ENCODE data around the gene GIPC1. TPM values are rescaled to one million over a fixed set of nuclear protein-coding genes. Genes with fewer than 3 reads are reported as not detected.
A peak's percentile ranks its signal among the peaks of the same experiment; 100 is the strongest.

The GIPC1 gene
- total RNA-seq, 1 experiment from 2014 or later: 148 TPM

GRCh38 chr19:14529254-14530004, 33.5 kb upstream of the GIPC1 start, which contains the start of gene TECR:
TSS of gene TECR (plus strand) at chr19:14529594. CDS start at chr19:14529697, 103 bp downstream.
- no peaks in the 10 kb centered on the region for H3K27me3 ChIP-seq (replicated peaks)
- peak within 1 kb of the TSS; percentile 40 for H3K27ac ChIP-seq
- H3K4me1 ChIP-seq (replicated peaks): peaks cover 10% of the 10 kb centered on the region; the same call in 1 of the 2 replicates
- peak; percentile 100 for DNase-seq (ENCODE audit: low read depth in 1 of 2, low spot score in 2 of 2)
- H3K9me3 ChIP-seq (replicated peaks): no peaks in the 10 kb centered on the region
- H3K36me3 ChIP-seq: no peaks in the 10 kb centered on the region; the same call in 1 of the 2 replicates
- H3K4me3 ChIP-seq: peak within 1 kb of the TSS; percentile 62

- Histone ChIP-seq H3K27ac (peak overlapping the region; percentile 40), H3K4me3 (peak overlapping the region; percentile 62), H3K36me3 (no peaks in the 10 kb centered on the region), H3K4me1 (replicated peaks) (peaks cover 10% of the 10 kb centered on the region; the same call in 1 of the 2 replicates), H3K27me3 (replicated peaks) (no peaks in the 10 kb centered on the region), H3K9me3 (replicated peaks) (no peaks in the 10 kb centered on the region)
- DNase-seq (ENCODE audit: low read depth in 1 of 2, low spot score in 2 of 2): no peak
Observed at GRCh38 chr19:14528419-14529253, 32.7 kb upstream of the GIPC1 start.

- peaks cover 24% of the 10 kb centered on the region for H3K4me1 ChIP-seq (replicated peaks)
Observed at GRCh38 chr19:14526423-14526822, 30.5 kb upstream of the GIPC1 start.

GRCh38 chr19:14525729-14526128, 29.8 kb upstream of the GIPC1 start:
- H3K27ac ChIP-seq: no peak overlapping the region
- no peak overlapping the region for H3K4me3 ChIP-seq
- H3K4me1 ChIP-seq (replicated peaks): peaks cover 24% of the 10 kb centered on the region
- H3K9me3 ChIP-seq (replicated peaks): no peaks in the 10 kb centered on the region
- H3K36me3 ChIP-seq: no peaks in the 10 kb centered on the region
- no peaks in the 10 kb centered on the region for H3K27me3 ChIP-seq (replicated peaks)
- DNase-seq (ENCODE audit: low read depth in 1 of 2, low spot score in 2 of 2): no peak

More at GRCh38 chr19:14526423-14526822, 30.5 kb upstream of the GIPC1 start:
- H3K36me3 ChIP-seq: no peaks in the 10 kb centered on the region
- H3K9me3 ChIP-seq (replicated peaks): no peaks in the 10 kb centered on the region
- H3K27ac ChIP-seq: no peak overlapping the region
- no peak for DNase-seq (ENCODE audit: low read depth in 1 of 2, low spot score in 2 of 2)
- H3K27me3 ChIP-seq (replicated peaks): no peaks in the 10 kb centered on the region
- no peak overlapping the region for H3K4me3 ChIP-seq

GRCh38 chr19:14520543-14520942, 24.6 kb upstream of the GIPC1 start:
- H3K4me3 ChIP-seq: no peak overlapping the region
- H3K27ac ChIP-seq: peak overlapping the region; percentile 85
- H3K27me3 ChIP-seq (replicated peaks): no peaks in the 10 kb centered on the region
- peaks cover 26% of the 10 kb centered on the region for H3K36me3 ChIP-seq
- peaks cover 49% of the 10 kb centered on the region for H3K4me1 ChIP-seq (replicated peaks)
- no peak for DNase-seq (ENCODE audit: low read depth in 1 of 2, low spot score in 2 of 2)
- no peaks in the 10 kb centered on the region for H3K9me3 ChIP-seq (replicated peaks)

DNA sequence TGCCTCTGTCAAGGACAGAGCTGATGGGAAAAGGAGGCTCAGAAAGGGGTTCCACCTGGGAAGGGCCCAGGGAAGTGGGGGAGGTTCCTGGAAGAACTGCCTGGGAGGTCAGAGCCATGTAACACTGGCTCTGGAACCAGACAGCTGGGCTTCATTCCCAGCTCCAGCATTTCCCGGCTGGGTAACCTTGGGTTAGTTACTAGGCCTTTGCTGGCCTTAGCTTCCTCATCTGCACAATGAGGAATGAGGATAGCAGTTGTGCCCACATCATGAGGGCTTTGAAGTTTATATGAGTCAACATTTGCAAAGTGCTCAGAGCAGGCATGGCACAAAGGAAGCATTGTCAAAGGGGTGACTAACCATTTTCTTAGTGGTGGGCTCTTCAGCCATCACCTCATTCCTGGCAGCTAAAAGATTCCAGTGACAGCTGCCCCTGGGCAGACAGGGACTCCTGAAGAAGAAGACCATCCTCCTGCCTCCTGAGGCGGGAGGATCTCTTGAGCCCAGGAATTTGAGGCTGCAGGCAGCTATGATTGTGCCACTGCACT, 24.0 kb upstream of the GIPC1 start:
- H3K27me3 ChIP-seq (replicated peaks): no peaks in the 10 kb centered on the region
- H3K4me3 ChIP-seq: no peak overlapping the region
- no peaks in the 10 kb centered on the region for H3K9me3 ChIP-seq (replicated peaks)
- peaks cover 33% of the 10 kb centered on the region for H3K36me3 ChIP-seq
- H3K4me1 ChIP-seq (replicated peaks): peaks cover 49% of the 10 kb centered on the region
- peak; percentile 88 to 89 for DNase-seq (ENCODE audit: low read depth in 1 of 2, low spot score in 2 of 2)
- H3K27ac ChIP-seq: peak overlapping the region; percentile 85

GRCh38 chr19:14519245-14519859, 23.4 kb upstream of the GIPC1 start:
- Histone ChIP-seq H3K9me3 (replicated peaks) (no peaks in the 10 kb centered on the region), H3K27me3 (replicated peaks) (no peaks in the 10 kb centered on the region), H3K4me3 (no peak overlapping the region), H3K36me3 (peaks cover 38% of the 10 kb centered on the region), H3K27ac (peak overlapping the region; percentile 85), H3K4me1 (replicated peaks) (peaks cover 49% of the 10 kb centered on the region)
- no peak for DNase-seq (ENCODE audit: low read depth in 1 of 2, low spot score in 2 of 2)

DNA sequence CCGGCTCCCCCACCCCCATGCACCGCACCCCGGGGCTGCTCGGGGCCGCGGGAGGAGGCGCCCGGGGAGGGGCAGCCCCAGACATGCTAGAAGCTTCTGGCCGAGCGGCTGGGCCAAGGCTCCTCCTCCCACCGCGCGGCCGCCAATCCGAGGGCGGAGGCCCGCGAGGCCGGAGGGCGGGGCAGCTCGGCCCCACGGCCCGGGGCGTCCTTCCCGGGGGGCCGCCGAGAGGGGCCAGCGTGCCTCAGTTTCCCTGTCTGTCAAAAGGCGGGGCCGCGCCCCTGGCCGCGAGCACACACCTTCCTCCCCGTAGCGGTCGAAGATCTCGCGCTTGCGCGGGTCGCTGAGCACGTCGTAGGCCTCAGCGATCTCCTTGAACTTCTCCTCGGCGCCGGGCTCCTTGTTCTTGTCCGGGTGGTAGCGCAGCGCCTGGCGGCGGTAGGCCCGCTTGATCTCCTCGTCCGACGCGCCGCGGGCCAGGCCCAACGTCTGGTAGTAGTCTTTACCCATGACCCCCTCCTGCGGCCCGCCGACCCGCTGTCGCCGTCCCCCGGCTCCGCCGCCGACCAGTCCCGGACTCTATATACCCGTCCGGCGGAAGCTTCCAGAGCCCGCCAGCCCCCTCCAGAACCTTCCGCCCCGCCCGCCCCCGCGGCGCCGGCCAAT, 22.0 kb upstream of the GIPC1 start, which contains the start of gene DNAJB1:
DNAJB1 (minus strand) TSS at position 558 of the 666 bp plus-strand sequence; CDS start at position 510, 48 bp downstream.
- H3K27ac ChIP-seq: peak within 1 kb of the TSS; percentile 92
- no peaks in the 10 kb centered on the region for H3K9me3 ChIP-seq (replicated peaks)
- H3K4me1 ChIP-seq (replicated peaks): peaks cover 49% of the 10 kb centered on the region
- peak within 1 kb of the TSS; percentile 97 for H3K4me3 ChIP-seq
- H3K27me3 ChIP-seq (replicated peaks): no peaks in the 10 kb centered on the region
- peak; percentile 68 to 90 for DNase-seq (ENCODE audit: low read depth in 1 of 2, low spot score in 2 of 2)
- H3K36me3 ChIP-seq: peaks cover 51% of the 10 kb centered on the region

DNA sequence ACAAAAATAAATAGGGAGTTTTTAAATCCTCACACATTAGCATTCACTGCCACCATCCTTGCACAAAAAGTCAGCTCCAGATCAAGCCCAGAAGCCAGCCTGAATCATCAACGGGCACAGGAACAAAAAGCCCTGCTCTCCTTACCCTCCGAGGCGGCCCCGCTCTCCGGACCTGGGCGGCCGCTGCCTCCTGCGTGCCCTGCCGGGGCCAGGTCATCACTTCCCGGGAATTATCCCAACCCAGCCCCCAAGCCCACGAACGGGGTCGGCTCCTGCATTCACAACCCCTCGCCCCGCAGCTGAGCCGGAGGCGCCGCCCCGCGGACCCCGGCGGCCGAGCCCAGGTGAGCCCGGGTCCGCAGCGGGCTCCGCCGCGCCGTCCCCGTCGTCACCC, 21.5 kb upstream of the GIPC1 start:
- DNase-seq (ENCODE audit: low read depth in 1 of 2, low spot score in 2 of 2): no peak

GRCh38 chr19:14516746-14517438, 21.0 kb upstream of the GIPC1 start:
- Histone ChIP-seq H3K27me3 (replicated peaks) (no peaks in the 10 kb centered on the region), H3K9me3 (replicated peaks) (no peaks in the 10 kb centered on the region), H3K36me3 (peaks cover 51% of the 10 kb centered on the region), H3K4me1 (replicated peaks) (peaks cover 40% of the 10 kb centered on the region), H3K27ac (no peak overlapping the region; the same call in 1 of the 2 replicates), H3K4me3 (peak overlapping the region; percentile 97)
- no peak for DNase-seq (ENCODE audit: low read depth in 1 of 2, low spot score in 2 of 2)

More for the DNA sequence above, 21.5 kb upstream of the GIPC1 start:
- H3K27me3 ChIP-seq (replicated peaks): no peaks in the 10 kb centered on the region
- H3K4me3 ChIP-seq: peak overlapping the region; percentile 97
- no peaks in the 10 kb centered on the region for H3K9me3 ChIP-seq (replicated peaks)
- H3K36me3 ChIP-seq: peaks cover 51% of the 10 kb centered on the region
- H3K4me1 ChIP-seq (replicated peaks): peaks cover 44% of the 10 kb centered on the region
- H3K27ac ChIP-seq: peak overlapping the region; percentile 92

DNA sequence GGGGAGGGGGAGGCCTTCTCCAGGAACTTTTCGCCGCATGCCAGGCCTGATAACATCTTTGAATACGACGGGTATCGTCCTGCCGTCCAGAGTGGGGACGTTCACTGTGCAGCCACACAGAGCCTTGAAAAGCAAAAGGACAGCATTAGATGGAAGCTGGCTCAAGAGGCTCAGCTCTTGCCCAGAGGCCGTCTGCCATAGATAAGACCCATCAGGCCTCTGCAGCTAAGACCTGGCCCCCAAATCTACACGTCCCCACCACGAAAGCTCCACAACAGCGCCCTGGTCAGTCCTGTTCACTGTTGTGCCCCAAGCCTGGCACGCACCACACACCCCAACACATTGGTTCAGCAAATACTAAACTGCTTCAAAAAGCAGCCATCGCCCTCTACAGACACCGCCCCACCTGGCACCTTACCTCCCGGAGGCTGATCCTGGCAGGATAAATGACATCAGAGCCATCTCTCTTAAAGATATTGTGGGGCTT, 20.2 kb upstream of the GIPC1 start:
- H3K27me3 ChIP-seq (replicated peaks): no peaks in the 10 kb centered on the region
- peaks cover 39% of the 10 kb centered on the region for H3K4me1 ChIP-seq (replicated peaks)
- H3K4me3 ChIP-seq: peak overlapping the region; percentile 97
- H3K9me3 ChIP-seq (replicated peaks): no peaks in the 10 kb centered on the region
- no peak for DNase-seq (ENCODE audit: low read depth in 1 of 2, low spot score in 2 of 2)
- H3K27ac ChIP-seq: no peak overlapping the region
- peaks cover 51% of the 10 kb centered on the region for H3K36me3 ChIP-seq

GRCh38 chr19:14515501-14516047, 19.6 kb upstream of the GIPC1 start:
- no peaks in the 10 kb centered on the region for H3K9me3 ChIP-seq (replicated peaks)
- H3K27me3 ChIP-seq (replicated peaks): no peaks in the 10 kb centered on the region
- peaks cover 51% of the 10 kb centered on the region for H3K36me3 ChIP-seq
- no peak overlapping the region for H3K27ac ChIP-seq
- no peak for DNase-seq (ENCODE audit: low read depth in 1 of 2, low spot score in 2 of 2)
- H3K4me1 ChIP-seq (replicated peaks): peaks cover 43% of the 10 kb centered on the region
- H3K4me3 ChIP-seq: no peak overlapping the region; the same call in 1 of the 2 replicates
